ENCODE measurements around the gene KCNQ1.

Gene KCNQ1

DNA sequence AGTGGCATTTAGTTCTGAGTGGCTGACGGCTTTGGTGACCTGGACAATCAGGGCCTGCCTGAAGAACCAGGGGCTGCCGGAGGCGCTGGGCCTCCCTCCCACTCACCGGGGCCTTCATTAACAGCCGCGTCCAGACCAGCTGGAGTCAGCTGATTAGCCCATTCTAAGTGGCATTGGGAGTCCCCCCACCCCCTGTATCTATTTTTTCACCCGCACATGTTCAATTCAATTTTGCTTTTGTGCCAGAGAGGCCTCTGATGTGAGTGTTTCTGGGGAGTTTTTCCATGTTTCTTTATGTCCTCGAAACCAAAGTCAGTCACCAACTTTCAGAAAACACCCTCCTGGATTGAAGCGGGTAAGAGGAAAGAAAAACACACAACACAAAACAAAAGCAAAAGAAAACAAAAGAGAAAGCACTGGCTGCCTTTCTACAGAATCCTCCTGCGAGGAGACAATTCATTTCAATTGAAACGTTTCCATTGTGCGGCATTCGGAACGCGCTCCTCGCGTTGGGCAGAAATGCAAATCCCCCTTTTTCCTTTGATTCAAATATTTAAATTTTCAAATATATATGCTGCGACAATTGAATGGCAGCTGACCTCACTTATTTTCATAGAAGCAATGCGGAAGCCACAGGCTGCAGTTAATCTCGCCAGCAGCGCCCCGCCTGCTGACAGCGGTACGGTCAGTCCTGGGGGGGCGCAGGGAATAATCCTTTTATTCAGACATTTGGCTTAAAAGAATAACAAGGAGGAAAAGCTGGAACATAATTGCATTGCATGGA, 423.1 kb downstream of the KCNQ1 start:
- Histone ChIP-seq H3K27me3 (ENCODE audit: low read length) (no peaks in the 10 kb centered on the region), H3K9me2 (replicated peaks; ENCODE audit: insufficient read depth, low read length) (no peaks in the 10 kb centered on the region), H3F3A (ENCODE audit: insufficient read depth) (no peaks in the 10 kb centered on the region), H4K20me1 (ENCODE audit: low read depth, low read length) (no peaks in the 10 kb centered on the region), H3K4me2 (ENCODE audit: low read depth, low read length, poor library complexity, severe bottlenecking) (no peak overlapping the region), H3K9me3 (ENCODE audit: insufficient read depth, low read length) (no peaks in the 10 kb centered on the region), H2AFZ (ENCODE audit: low read depth, low read length, severe bottlenecking) (no peak overlapping the region), H3K9ac (ENCODE audit: low read length) (no peak overlapping the region), H3K27ac (ENCODE audit: low read depth, low read length) (no peak overlapping the region), H3K79me2 (ENCODE audit: insufficient read depth, low read length) (no peaks in the 10 kb centered on the region), H3K4me3 (ENCODE audit: insufficient read depth, low read length, poor library complexity, severe bottlenecking) (no peak overlapping the region), H3K36me3 (ENCODE audit: low read length) (no peaks in the 10 kb centered on the region)
- TF ChIP-seq CTCF (IDR thresholded peaks at IDR 0.05; ENCODE audit: insufficient read depth, low read length, poor library complexity, severe bottlenecking) (no peak), EZH2phosphoT487 (conservative IDR thresholded peaks at IDR 0.05; ENCODE audit: low read length) (no peak)

DNA sequence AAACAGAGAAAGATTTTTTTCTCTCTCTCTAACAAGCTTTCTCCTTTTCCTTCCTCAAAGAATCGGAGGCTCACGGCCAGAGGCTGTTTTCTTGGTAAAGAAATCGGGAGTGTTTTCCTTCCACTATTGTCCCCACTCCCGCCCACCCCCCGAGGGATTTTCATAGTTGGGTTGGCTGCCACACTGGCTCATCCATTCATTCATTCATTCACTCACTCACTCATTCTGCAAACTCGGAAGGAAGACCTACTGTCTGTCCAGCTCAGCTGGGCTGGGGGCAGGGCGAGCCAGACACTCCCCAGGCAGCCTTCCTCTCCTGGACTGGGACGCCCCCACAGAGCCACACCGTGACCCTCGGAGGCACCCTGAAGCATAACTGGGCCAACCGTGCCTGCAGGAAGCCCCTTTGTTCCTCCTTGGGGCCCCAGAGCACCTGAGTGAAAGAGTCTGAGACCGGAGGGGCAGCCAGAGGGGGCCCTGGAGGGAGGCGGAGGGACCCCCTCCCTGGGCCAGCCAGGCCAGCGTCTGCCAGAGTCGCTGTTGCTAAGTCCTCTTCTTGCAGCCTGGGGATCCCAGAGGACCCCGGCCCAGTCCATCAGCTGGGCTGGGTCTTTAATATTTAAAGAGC, 423.8 kb downstream of the KCNQ1 start:
- no peaks in the 10 kb centered on the region for H3F3A ChIP-seq (ENCODE audit: insufficient read depth)
- no peaks in the 10 kb centered on the region for H3K36me3 ChIP-seq (ENCODE audit: low read length)
- no peaks in the 10 kb centered on the region for H3K9me3 ChIP-seq (ENCODE audit: insufficient read depth, low read length)
- no peak overlapping the region for H3K4me2 ChIP-seq (ENCODE audit: low read depth, low read length, poor library complexity, severe bottlenecking)
- H3K9me2 ChIP-seq (replicated peaks; ENCODE audit: insufficient read depth, low read length), result no peaks in the 10 kb centered on the region
- no peaks in the 10 kb centered on the region for H3K79me2 ChIP-seq (ENCODE audit: insufficient read depth, low read length)
- H3K27me3 ChIP-seq (ENCODE audit: low read length), result no peaks in the 10 kb centered on the region
- H3K4me3 ChIP-seq (ENCODE audit: insufficient read depth, low read length, poor library complexity, severe bottlenecking), result no peak overlapping the region
- no peak for TF ChIP-seq EZH2phosphoT487 (conservative IDR thresholded peaks at IDR 0.05; ENCODE audit: low read length)
- no peak for TF ChIP-seq CTCF (IDR thresholded peaks at IDR 0.05; ENCODE audit: insufficient read depth, low read length, poor library complexity, severe bottlenecking)
- no peak overlapping the region for H3K27ac ChIP-seq (ENCODE audit: low read depth, low read length)
- no peaks in the 10 kb centered on the region for H4K20me1 ChIP-seq (ENCODE audit: low read depth, low read length)
- no peak overlapping the region for H3K9ac ChIP-seq (ENCODE audit: low read length)
- H2AFZ ChIP-seq (ENCODE audit: low read depth, low read length, severe bottlenecking), result no peak overlapping the region

DNA sequence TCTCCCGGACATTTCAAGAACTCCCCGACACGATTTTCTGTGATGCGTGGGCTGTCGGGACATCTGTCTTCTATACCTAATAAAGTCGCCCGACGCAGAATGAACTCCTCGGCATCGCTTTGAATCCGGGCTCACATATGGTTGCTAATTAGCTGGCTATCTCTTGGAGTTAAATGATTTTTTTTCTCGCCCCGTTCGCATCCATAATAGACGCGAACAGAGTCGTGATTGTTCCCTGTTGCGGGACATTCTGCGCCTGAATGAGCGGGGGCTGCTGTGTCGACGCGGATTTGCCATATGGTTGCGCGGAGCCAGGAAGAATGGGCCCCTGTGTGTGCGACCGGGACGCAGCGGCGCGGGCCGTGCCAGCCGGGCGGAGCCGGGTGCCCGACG, 424.3 kb downstream of the KCNQ1 start:
- Histone ChIP-seq H4K20me1 (ENCODE audit: low read depth, low read length) (no peaks in the 10 kb centered on the region), H3K27me3 (ENCODE audit: low read length) (no peaks in the 10 kb centered on the region), H2AFZ (ENCODE audit: low read depth, low read length, severe bottlenecking) (no peak overlapping the region), H3K27ac (ENCODE audit: low read depth, low read length) (no peak overlapping the region), H3K9ac (ENCODE audit: low read length) (no peak overlapping the region), H3K79me2 (ENCODE audit: insufficient read depth, low read length) (no peaks in the 10 kb centered on the region), H3F3A (ENCODE audit: insufficient read depth) (no peaks in the 10 kb centered on the region), H3K9me3 (ENCODE audit: insufficient read depth, low read length) (no peaks in the 10 kb centered on the region), H3K4me3 (ENCODE audit: insufficient read depth, low read length, poor library complexity, severe bottlenecking) (no peak overlapping the region), H3K4me2 (ENCODE audit: low read depth, low read length, poor library complexity, severe bottlenecking) (no peak overlapping the region), H3K9me2 (replicated peaks; ENCODE audit: insufficient read depth, low read length) (no peaks in the 10 kb centered on the region), H3K36me3 (ENCODE audit: low read length) (no peaks in the 10 kb centered on the region)
- no peak for TF ChIP-seq CTCF (IDR thresholded peaks at IDR 0.05; ENCODE audit: insufficient read depth, low read length, poor library complexity, severe bottlenecking)
- TF ChIP-seq EZH2phosphoT487 (conservative IDR thresholded peaks at IDR 0.05; ENCODE audit: low read length), result no peak
